CD4-positive, alpha-beta T cell treated with Interleukin-15 for 1 hour (primary cell): Measurements from ENCODE around the gene ARHGAP35.
"Not testable (repeated sequence)": the region's sequence is repeated elsewhere in the genome, so short reads cannot be mapped to it uniquely, and the experiment has no call there.

Source experiments
- DNase-seq: peaks from one replicate; pipeline ENCODE4 v3.0.0-alpha.2; 2020

The ARHGAP35 gene

DNA sequence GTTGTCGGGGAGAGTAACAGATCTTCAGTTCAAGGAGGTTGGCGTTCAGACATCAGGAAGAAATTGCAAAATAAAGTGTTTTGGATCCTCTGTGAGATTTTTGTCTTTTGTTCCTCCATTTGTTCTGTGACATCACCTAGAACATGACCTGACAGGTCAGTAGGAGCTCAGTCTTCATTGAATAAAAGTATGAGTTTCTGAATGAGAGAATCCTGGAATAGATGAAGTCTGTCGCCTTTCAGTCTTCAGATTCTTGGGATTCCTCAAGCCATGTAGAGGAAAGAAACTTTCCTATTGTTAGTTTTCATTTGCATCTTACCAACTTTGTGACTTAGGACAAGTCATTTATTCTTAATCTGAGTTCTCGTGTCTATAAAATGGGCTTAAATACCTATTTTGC lies 14.4 kb downstream of the ARHGAP35 start:
- DNase-seq, result no peak

DNA sequence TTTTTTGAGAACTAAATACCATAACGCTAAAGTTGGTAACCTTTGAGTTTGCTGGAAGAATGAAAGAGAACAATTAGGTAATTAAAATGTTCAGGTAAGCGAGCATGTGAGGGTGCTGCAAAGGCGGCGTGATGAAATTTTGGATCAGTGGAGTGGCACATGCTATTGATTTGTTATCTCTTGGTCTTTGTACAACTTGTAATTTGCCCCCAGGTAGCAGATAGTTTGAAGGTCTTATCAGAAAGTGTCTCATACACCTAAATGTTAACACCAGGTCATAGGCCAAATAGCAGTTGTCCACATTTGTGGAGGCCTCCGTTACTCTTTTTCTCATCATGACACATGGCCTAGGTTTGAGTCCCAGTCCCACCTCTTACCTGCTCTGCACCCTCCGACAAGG lies 14.9 kb downstream of the ARHGAP35 start:
- no peak for DNase-seq

DNA sequence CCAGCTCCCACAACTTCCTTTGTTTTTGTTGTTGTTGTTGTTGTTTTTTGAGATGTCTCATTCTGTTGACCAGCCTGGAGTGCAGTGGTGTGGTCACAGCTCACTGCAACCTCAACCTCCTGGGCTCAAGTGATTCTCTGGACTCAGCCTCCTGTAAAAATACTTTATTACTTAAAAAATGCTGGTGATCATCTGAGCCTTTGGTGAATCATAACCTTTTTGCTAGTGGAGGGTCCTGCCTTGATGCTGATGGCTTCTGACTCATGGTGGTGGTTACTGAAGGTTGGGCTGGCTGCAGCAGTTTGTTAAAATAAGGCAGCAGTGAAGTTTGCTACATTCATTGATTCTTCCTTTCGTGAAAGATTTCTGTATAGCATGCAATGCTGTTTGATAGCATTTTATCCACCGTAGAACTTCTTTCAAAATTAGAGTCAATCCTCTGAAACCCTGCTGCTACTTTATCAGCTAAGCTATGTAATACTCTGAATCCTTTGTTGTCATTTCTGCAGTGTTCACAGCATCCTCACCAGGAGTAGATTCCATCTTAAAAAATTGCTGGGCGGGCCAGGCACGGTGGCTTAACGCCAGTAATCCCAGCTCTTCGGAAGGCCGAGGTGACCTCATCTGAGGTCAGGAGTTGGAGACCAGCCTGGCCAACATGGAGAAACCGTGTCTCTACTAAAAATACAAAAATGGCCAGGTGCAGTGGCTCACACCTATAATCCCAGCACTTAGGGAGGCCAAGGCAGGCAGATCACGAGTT lies 18.0 kb downstream of the ARHGAP35 start:
- no peak for DNase-seq

GRCh38 chr19:46880431-46880830 lies 19.6 kb downstream of the ARHGAP35 start:
- DNase-seq, result no peak

- no peak for DNase-seq
Observed at GRCh38 chr19:46881092-46881491, 20.3 kb downstream of the ARHGAP35 start.

DNA sequence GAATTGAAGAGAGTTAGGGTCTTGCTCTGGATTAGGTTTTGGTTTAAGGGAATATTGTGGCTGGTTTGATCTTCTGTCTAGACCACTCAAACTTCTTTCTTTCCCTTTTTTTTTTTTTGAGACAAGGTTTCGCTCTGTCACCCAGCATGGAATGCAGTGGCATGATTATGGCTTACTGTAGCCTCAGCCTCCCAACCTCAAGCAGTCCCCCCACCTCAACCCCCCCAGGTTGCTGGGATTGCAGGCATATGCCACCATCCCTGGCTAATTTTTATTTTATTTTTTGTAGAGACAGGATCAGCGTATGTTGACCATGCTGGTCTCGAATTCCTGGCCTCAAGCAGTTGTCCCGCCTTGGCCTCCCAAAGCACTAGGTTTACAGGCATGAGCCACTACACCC lies 21.2 kb downstream of the ARHGAP35 start:
- DNase-seq, result no peak

GRCh38 chr19:46882751-46883150 lies 22.0 kb downstream of the ARHGAP35 start:
- not testable (repeated sequence) for DNase-seq

- DNase-seq, result no peak
Observed at GRCh38 chr19:46885411-46885810, 24.6 kb downstream of the ARHGAP35 start.

DNA sequence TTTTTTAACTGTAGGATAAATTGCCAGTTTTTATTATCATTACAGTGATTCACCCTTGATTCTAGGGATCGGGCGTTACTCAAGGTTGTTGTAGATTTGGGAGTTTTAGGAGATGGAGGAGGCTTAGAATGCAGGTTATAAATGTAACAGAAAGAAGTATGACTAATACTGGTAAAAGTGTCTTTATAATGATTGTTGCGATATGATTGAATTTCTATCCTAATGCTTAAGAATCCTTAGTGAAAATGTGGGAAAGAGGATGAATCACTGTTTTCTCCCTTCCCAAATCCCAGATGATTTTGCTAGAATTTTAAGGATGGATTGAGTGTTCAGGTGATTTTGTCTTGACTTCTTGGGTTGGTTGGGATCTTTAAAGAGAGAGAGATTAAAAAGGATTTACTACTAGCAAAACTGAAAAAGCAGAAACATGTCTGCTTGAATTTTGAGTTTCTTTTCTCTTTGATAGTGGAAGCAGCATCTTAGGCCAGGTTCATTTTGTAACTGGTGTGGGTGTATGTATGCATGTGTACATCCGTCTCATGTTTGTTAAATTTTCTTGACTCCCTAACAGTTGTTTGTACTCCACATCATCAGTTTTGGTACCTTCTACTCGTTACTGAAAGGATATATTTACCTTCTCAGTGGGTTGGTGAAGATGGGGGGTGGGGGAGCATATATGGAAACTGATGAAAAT lies 25.9 kb downstream of the ARHGAP35 start:
- DNase-seq, result no peak

DNA sequence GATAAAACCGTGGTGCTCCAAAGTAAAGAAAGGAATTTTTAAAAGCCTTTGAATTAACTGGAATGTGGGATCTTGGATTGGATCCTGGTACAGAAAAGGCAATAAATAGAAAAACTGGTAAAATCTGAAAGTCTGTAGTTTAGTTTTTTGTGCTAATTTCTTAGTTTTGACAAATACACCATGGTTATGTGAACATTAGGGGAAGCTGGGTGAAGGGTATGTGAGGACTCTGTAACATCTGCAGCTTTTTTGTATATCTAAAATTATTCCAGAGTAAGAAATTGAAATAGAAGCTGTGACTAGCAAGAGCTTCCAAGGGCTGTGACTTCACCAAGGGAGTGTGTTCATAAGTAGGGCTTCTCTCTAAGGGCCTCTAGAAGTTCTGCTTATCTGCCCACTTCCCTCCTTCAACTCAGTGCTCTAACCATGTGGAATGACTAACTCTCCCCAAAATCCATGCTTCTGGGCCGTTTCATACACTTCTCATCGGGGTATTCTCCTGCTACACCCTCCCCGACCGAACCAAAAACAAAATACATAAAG lies 26.5 kb downstream of the ARHGAP35 start:
- no peak for DNase-seq

DNA sequence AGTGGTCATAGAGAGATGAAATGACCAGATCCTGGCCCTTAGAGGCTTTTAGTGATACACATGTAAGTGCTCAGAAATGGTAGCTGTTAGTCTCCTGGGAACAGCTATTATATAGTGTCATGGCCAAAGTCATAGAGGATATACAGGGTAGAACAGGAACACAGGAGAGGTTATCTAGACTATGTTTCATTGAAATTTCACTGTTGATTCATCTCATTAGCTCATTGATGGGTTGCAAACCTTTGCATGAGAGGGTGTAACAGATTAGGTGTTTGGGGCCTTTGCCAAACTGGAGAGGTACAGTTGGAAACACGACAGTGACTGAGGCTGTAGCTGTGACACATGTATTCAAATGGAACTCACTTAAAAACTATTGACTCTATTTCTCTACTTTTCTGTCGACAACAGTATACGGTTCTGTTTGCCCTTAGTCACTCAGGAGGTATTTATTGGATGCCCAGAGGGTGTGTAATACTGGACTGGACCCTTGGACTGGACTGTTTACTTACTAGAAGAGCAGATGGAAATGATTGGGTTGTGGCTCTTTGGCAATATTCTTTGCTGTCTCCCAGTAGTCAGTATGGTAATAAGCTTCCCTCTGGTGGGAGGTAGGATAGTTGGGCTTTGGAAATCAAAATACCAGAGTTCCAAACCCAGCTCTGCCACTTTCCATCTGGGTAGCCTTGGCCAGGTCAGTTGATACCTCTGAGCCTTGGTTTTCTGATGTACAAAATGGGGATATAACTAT lies 29.8 kb downstream of the ARHGAP35 start:
- no peak for DNase-seq

- no peak for DNase-seq
Observed at GRCh38 chr19:46892252-46893179, 31.7 kb downstream of the ARHGAP35 start.

GRCh38 chr19:46896076-46896794 lies 35.4 kb downstream of the ARHGAP35 start:
- no peak for DNase-seq

GRCh38 chr19:46898731-46899130 lies 37.9 kb downstream of the ARHGAP35 start:
- no peak for DNase-seq

GRCh38 chr19:46900341-46900740 lies 39.5 kb downstream of the ARHGAP35 start:
- DNase-seq, result no peak

GRCh38 chr19:46901701-46902401 lies 41.1 kb downstream of the ARHGAP35 start:
- no peak for DNase-seq

DNA sequence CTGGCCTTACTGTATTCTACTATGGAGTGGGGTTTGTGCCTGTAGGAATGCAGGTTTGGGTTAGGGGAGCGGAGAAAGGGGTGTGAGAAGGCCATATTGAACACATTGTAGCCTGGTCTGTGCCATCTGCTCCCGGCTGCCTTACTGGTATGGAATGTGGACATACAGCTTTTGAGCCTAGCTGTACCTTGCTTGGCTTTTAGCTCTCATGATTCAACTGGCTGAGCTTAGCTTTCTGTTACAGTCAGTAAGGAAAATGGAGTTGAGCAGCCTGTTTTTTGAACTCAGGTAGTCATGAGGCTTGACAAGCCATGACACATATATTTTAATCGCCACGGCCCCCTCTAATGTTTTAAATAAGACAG lies 41.6 kb downstream of the ARHGAP35 start:
- DNase-seq, result no peak

- no peak for DNase-seq
Observed at GRCh38 chr19:46903458-46903857, 42.7 kb downstream of the ARHGAP35 start.

GRCh38 chr19:46904114-46905060 lies 43.6 kb downstream of the ARHGAP35 start:
- DNase-seq, result no peak

GRCh38 chr19:46906221-46906620 lies 45.4 kb downstream of the ARHGAP35 start:
- no peak for DNase-seq
